Measurements from ENCODE around the gene NSD2. TPM values are rescaled to one million over a fixed set of nuclear protein-coding genes. Genes with fewer than 3 reads are reported as not detected.

NSD2 gene
- total RNA-seq, 1 donor from 2014 or later = 138 TPM

DNA sequence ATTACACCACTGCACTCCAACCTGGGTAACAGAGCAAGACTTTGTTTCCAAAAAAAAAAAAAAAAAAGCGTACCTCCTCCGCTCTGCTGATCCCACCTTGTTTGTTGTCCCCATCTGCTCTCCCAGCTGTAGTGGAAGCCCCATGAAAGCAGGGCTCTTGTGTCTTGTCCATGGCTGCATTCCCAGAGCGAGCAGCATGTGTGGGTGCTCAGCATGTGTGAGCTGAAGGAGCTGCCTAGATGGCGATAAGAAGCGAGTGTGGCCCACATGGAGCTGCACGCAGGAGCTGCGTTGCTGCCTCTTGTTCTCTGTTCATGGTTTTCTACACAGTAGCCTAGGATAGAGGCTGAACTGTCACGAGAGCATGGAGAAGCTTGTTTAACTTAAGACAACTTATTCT, 12.4 kb downstream of the NSD2 start:
- Mint-ChIP-seq H3K36me3 (ENCODE audit: unreplicated experiment) (no peaks in the 10 kb centered on the region), H3K27me3 (ENCODE audit: unreplicated experiment) (peaks cover 2% of the 10 kb centered on the region), H3K4me3 (ENCODE audit: unreplicated experiment) (no peak overlapping the region), H3K4me1 (ENCODE audit: low read depth, unreplicated experiment) (peaks cover 34% of the 10 kb centered on the region), H3K27ac (ENCODE audit: unreplicated experiment) (no peak overlapping the region), H3K9me3 (ENCODE audit: unreplicated experiment) (peaks cover 4% of the 10 kb centered on the region)
- DNase-seq = no peak
- TF ChIP-seq, protein P1, sequence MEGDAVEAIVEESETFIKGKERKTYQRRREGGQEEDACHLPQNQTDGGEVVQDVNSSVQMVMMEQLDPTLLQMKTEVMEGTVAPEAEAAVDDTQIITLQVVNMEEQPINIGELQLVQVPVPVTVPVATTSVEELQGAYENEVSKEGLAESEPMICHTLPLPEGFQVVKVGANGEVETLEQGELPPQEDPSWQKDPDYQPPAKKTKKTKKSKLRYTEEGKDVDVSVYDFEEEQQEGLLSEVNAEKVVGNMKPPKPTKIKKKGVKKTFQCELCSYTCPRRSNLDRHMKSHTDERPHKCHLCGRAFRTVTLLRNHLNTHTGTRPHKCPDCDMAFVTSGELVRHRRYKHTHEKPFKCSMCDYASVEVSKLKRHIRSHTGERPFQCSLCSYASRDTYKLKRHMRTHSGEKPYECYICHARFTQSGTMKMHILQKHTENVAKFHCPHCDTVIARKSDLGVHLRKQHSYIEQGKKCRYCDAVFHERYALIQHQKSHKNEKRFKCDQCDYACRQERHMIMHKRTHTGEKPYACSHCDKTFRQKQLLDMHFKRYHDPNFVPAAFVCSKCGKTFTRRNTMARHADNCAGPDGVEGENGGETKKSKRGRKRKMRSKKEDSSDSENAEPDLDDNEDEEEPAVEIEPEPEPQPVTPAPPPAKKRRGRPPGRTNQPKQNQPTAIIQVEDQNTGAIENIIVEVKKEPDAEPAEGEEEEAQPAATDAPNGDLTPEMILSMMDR (IDR thresholded peaks at IDR 0.05; ENCODE audit: partially characterized antibody, unreplicated experiment) = no peak

DNA sequence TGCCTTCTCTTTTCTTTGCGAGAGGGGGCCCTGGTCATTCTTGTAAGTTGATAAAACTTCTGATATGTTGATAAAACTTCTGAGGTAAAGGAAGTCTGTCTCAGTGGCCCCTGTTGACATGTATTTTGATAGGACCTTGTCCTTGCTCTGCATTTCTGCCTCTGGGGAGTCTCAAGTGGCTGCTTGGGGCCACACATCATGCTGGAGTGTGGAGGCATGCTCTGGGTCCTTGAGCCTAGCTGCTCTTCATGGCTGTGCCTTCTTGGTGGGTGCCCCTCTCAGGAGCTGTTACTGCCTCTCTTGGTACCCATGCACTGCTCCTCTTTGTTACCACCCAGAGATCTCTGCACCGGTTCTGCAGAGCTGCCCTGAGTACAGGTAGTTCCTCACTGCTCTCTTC, 14.2 kb downstream of the NSD2 start:
- Mint-ChIP-seq H3K4me3 (ENCODE audit: unreplicated experiment) (no peak overlapping the region), H3K36me3 (ENCODE audit: unreplicated experiment) (no peaks in the 10 kb centered on the region), H3K4me1 (ENCODE audit: low read depth, unreplicated experiment) (peaks cover 25% of the 10 kb centered on the region), H3K27me3 (ENCODE audit: unreplicated experiment) (peaks cover 2% of the 10 kb centered on the region), H3K27ac (ENCODE audit: unreplicated experiment) (peak overlapping the region; percentile 59), H3K9me3 (ENCODE audit: unreplicated experiment) (peaks cover 4% of the 10 kb centered on the region)
- no peak for DNase-seq
- TF ChIP-seq, protein P1 (IDR thresholded peaks at IDR 0.05; ENCODE audit: partially characterized antibody, unreplicated experiment) = no peak

DNA sequence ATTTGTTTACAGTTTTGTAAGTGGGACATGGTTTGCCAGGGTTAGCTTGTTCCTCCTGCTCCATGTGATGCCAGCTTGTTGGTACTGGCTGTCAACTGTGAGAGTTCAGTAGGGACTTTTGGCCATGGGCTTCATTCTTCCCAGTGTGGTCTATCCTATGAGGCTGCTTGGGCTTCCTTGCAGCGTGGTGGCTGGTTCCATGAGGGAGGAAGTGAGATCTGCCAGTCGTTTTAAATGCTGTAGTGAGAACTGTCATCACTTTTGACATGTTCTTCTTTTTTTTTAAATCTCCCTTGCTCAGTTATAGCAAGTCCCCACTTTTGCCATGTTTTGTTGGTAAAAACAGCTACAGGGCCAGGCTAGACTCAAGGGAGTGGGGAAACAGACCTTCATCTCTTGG, 15.9 kb downstream of the NSD2 start:
- H3K27me3 Mint-ChIP-seq (ENCODE audit: unreplicated experiment) = peaks cover 2% of the 10 kb centered on the region
- TF ChIP-seq, protein P1 (IDR thresholded peaks at IDR 0.05; ENCODE audit: partially characterized antibody, unreplicated experiment) = no peak
- H3K4me1 Mint-ChIP-seq (ENCODE audit: low read depth, unreplicated experiment) = peaks cover 21% of the 10 kb centered on the region
- no peak for DNase-seq
- no peak overlapping the region for H3K27ac Mint-ChIP-seq (ENCODE audit: unreplicated experiment)
- no peak overlapping the region for H3K4me3 Mint-ChIP-seq (ENCODE audit: unreplicated experiment)
- H3K9me3 Mint-ChIP-seq (ENCODE audit: unreplicated experiment) = peaks cover 4% of the 10 kb centered on the region
- H3K36me3 Mint-ChIP-seq (ENCODE audit: unreplicated experiment) = no peaks in the 10 kb centered on the region

DNA sequence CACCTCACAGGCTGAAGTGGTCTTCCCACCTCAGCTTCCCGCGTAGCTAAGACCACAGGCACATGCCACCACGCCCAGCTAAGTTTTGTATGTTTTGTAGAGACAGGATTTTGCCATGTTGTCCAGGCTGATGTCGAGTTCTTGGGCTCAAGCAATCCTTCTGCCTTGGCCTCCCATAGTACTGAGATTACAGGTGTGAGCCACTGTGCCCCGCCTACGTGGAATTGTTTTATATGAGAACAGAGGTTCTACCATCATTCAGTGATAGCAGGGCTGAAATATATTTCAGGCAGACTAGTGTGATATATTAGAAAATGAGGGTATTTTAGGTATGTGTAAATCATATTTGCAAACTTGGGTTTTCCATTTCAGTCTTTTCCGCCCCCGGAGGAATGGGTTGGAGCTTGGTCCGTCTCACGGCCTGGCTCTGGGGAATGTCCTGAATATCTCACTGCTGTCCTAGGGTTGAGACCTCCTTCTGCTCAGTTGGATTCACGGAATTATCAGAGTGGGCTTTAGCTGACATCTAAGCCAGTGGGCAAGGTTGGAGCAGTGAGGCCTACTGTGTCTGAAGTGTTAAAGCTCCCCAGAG, 19.9 kb downstream of the NSD2 start:
- peaks cover 4% of the 10 kb centered on the region for H3K36me3 Mint-ChIP-seq (ENCODE audit: unreplicated experiment)
- no peak overlapping the region for H3K27ac Mint-ChIP-seq (ENCODE audit: unreplicated experiment)
- TF ChIP-seq, protein P1 (IDR thresholded peaks at IDR 0.05; ENCODE audit: partially characterized antibody, unreplicated experiment) = no peak
- H3K4me1 Mint-ChIP-seq (ENCODE audit: low read depth, unreplicated experiment) = peaks cover 17% of the 10 kb centered on the region
- H3K4me3 Mint-ChIP-seq (ENCODE audit: unreplicated experiment) = no peak overlapping the region
- peaks cover 4% of the 10 kb centered on the region for H3K27me3 Mint-ChIP-seq (ENCODE audit: unreplicated experiment)
- peaks cover 7% of the 10 kb centered on the region for H3K9me3 Mint-ChIP-seq (ENCODE audit: unreplicated experiment)
- DNase-seq = no peak

DNA sequence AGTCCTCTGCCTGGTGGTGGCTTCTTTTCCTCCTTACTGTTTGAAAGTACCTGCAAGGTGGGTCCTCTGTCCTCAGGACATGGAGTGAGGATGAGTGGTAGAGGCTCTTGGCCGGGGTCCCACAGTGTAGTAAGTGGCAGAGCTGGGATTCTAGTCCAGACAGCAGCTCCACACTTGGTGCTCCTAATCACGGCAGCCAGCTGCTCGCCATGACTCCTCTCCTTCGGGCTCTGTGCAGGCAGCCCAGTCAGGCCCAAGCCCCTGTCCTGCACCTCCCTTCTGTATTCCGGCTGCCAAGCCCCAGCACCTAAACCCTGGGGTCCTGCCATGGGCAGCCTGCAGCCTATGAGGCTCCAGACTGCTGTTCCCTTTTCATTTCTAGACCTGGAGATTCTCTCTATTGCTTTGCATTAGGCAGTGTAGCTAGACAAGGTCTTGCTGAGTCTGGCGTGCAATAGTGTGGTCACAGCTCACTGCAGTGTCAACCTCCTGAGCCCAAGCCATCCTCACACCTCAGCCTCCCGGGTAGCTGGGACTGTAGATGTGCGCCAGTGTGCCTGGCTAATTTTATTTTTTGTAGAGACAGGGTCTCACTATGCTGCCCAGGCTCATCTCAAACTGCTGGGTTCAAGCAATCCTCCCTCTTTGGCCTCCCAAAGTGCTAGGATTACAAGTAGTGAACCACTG, 24.9 kb downstream of the NSD2 start:
- Mint-ChIP-seq H3K4me3 (ENCODE audit: unreplicated experiment) (no peak overlapping the region), H3K4me1 (ENCODE audit: low read depth, unreplicated experiment) (peaks cover 18% of the 10 kb centered on the region), H3K27me3 (ENCODE audit: unreplicated experiment) (peaks cover 8% of the 10 kb centered on the region), H3K27ac (ENCODE audit: unreplicated experiment) (no peak overlapping the region), H3K9me3 (ENCODE audit: unreplicated experiment) (peaks cover 5% of the 10 kb centered on the region), H3K36me3 (ENCODE audit: unreplicated experiment) (peaks cover 4% of the 10 kb centered on the region)
- TF ChIP-seq, protein P1 (IDR thresholded peaks at IDR 0.05; ENCODE audit: partially characterized antibody, unreplicated experiment) = no peak
- no peak for DNase-seq
